GM21360 (cell line): ENCODE data around the gene CMTM4.
"Not testable (repeated sequence)": the region's sequence is repeated elsewhere in the genome, so short reads cannot be mapped to it uniquely, and the experiment has no call there.

ENCODE experiments used
- ATAC-seq: cut with Tn5 transposase; IDR thresholded peaks from one replicate; pipeline ENCODE4 v1.9.1; 2021; ENCODE audit warnings: mild to moderate bottlenecking, moderate library complexity; ENCODE audit not compliant: unreplicated experiment

CMTM4 gene

DNA sequence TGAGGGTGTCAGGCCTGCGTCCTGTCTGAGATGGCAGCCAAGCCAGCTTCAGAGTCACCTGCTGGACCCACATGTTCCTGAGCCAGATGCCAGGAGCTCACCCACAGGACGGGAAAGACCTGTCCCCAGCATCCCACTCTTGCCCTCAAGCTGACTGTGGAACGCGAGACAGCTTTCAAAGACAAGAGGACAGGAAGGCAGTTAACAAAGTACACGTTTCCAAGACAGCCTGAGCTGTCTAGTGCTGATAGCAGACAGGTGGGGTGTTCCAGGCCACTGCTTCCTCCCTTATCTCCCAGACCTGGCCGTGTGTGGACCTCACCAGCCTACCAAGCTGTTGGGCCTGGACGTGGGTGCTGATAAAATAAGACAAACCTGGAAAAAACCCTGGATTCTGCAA is 78.8 kb downstream of the CMTM4 start:
- ATAC-seq: no peak

DNA sequence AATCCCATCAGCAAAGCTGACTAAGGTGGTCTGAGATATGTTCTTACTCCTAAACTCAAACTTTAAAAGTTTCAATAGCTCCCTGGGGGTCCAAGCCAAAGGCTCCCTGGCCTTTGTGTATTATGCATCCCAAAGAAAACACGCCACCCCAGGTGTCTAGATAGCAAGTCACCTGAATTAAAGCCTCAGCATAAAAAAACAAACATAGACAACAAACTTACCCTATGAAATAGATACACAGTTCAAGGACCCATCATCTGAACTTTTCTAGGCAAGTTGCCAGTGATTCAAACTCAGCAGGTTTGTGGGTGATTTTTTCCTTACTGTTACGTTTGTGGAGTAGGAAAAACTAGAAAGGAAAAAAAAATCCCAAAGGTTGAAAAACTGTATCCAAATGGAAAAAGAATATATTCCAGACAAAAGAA is 79.5 kb downstream of the CMTM4 start:
- no peak for ATAC-seq

DNA sequence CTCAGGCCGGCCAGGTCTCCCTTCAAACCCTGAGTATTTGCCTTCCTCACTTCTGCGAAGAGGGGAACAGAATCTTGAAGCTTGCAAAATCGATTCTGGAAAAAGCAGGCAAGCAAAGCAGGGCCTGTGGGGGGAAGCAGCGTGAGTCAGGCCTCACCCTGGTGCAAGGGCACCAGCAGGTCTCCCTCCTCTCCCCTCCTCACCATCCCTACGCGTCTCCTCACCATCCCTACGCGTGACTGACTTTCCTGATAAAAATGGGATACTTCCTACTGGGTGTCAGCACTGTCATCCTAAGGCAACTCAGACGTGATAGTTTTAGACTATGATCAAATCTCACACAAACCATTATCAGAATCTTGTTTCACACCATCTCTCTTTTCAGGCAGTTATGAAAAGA is 80.0 kb downstream of the CMTM4 start:
- no peak for ATAC-seq

DNA sequence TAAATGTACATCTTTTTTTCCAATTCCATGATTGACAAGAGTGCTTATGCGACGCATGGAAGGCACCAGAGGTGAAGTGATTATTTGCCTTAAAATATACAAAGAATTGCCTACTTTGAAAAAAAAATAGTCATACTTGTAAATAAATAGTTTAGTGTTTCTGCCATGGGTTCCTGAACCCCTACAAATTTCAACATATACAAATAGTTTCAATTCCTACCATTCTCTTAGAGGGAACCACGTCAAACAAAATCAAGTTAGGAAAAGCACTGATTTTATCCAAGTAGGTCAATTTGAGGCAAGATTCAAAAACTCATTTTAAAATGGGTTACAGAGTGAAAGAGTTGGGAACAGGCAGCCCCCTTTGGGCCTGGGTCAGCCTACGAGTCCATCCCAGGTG is 80.4 kb downstream of the CMTM4 start:
- ATAC-seq: no peak

DNA sequence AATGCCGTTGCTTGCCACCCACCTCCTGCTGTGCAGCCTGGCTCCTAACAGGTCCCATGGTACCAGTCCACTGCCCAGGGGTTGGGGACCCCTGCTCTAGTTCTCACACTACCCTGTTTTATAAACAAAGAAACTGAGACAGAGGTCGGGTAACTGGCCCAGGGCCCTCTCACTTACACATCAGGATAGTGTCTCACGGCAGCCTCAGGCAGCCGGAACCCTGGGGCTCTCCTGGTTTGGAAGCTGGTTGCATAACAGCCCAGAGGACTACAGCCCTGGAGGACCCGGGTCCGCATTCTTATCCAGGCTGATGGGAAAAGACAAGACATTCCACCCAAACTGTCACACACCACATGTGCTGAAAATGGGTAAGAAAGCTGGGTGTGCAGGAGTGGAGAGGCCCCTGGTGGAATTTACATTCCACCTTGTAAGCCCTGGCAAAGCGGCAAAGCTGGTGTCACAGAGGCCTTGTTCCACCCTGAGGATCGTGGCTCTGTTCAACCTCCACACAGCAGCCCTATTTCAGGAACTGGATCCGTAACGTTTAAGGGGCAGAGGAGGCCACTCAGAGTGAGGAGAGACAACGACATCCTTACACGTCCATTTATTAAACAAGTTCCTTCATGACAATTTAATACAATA is 82.3 kb downstream of the CMTM4 start:
- ATAC-seq: no peak

DNA sequence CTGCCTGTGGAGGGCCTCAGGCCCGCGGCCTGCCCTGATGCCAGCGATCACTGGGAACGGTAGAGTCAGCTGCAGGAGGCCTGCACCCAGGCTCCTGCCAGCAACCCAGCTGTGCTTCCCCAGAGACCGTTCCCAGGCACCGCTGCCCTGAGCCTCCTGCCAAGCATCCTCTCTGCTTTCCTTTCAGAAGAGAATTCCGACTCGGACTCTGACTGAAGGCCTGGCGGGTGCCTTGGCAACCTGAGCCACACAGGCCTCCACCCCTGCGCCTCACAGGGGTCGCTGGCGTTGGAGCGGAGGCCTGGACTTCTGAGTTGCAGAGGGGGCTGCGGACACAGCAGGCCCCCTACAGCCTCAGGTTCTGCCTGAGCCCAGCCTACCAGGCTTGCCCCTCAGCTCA is 84.1 kb downstream of the CMTM4 start:
- ATAC-seq: no peak

DNA sequence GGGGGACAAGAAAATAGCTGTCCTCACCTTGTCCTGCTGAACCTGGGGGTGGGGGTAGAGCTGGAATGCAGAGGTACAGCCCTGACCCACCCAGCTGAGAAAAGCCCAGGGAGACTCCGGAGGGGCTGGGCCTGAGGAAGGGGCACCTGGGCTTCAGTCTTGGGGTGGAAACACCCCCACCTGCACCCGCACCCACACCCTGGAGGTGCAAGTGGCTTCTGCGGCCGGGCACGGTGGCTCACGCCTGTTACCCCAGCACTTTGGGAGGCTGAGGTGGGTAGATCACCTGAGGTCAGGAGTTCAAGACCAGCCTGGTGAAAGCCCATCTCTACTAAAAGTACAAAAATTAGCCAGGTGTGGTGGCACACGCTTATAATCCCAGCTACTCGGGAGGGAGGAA is 84.6 kb downstream of the CMTM4 start:
- not testable (repeated sequence) for ATAC-seq

DNA sequence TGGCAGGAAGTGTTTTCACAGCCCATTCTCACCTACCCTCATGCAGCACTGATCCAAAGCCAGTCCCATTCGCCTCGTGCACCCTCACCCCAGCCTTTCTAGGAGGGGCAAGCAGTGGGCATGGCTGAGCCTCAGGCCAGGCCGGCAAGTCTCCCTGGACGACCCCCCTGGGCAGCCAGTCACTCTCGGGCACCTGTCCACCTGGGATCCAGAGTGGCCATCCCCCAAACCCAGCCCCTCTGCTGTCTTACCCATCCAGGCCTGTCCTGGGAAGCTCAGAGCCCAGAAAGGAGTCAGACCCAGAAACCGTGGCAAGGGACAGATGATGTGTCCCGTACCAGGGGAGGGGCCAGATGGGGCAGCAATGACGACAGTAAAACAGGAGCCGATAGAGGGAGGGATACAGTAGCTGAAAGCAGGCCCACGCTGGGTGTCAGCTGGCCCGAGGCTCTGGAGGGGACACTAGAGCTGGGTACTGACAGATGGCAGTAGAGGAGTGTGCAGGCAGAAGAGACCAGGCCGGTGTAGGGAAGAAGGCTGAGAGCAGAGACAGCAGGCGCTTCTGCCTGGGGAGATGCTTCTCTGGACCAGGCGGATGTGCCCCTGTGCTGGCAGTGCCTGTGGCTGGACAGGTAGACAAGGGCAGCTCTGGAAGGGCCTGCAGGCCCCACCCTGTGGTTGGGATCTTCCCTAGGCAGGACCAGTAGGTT is 86.3 kb downstream of the CMTM4 start:
- ATAC-seq: no peak

DNA sequence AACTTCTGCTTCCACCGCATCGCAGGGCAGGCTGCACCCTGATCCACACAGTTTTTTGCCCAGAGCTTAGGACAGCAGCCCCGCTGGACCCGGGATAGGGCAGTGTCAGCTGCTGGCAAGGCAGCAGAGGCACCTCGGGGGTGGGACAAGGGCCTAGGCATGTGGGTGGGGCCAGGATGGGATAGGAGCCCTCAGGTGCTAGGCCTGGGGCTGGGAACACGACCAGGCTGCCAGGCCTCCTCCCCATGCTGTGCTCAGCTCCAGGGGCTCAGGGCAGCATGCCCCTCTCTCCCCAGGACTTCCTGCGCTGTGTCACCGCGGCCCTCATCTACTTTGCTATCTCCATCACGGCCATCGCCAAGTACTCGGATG is 87.4 kb downstream of the CMTM4 start:
- ATAC-seq: no peak

DNA sequence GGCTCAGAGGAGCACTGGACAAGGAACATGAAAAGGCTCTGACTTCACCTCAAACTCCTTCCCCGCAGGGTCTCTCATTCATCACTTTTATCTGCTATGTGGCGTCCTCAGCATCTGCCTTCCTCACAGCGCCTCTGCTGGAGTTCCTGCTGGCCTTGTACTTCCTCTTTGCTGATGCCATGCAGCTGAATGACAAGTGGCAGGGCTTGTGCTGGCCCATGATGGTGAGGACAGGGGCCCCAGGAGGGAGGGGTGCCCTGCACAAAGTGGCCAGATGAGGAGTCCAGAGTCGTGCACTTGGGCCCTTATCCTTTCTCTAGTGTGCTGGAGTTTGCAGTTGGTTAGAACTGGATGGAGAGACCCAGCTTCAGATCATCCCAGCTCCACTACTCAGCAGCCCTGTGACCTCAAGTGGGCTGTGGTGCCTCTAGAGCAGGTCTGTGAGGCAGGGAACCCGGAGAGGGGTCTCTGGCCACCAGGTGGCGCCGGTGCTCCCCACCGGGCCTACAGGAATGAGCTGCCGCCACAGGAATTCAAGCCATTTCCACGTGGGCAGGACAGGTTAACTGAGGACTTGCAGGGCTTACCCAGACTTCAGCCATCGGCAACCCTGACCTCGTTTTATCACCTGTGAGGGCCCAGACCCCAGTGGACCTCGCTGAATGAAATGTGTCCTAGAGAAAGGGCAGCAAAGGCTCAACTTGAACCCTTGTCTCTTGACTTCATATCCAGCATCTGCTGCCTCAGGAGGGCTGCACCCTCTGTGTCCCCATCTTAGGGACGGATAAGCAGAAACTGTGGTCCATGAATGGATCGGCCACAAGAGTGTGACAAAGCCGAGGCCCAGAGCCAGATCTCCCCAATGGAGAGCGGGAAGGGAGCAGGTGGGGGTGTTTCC is 88.1 kb downstream of the CMTM4 start:
- ATAC-seq: peak; percentile 37

DNA sequence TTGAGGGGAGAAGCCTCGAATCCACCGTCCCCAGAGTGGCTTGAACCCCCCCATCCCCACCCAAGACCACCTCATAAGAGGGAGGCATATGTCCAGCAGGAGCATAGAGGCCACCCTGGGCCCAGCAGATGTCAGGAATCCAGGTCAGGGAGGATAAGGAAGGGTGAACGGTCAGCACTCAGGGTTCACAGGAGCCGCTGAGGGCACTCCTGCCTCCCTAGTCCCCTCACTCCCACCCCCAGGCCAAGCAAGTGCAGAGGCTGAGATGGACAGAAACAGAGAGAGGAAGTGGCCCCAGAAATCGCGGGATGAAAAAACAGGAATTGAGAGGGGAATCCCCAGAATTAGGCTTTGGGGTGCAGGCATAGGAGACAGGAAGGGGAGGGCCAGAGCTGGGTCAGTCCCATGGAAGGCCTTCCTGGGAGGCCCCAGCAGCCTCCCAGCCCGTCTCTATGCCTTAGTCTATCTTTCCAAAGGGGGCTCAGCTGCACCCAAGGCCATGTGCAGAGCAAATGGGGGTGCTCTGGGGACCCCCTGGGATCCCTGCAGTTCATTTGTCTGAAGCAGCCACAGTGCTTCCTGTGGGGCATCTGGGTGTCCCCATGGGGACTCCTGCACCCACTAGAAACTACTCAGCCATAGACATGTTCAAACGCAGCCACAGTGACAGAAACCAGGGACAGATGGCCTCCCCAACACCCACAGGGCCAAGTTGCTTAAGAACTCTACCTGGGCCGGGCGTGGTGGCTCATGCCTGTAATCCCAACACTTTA is 90.4 kb downstream of the CMTM4 start:
- peak; percentile 34 for ATAC-seq

DNA sequence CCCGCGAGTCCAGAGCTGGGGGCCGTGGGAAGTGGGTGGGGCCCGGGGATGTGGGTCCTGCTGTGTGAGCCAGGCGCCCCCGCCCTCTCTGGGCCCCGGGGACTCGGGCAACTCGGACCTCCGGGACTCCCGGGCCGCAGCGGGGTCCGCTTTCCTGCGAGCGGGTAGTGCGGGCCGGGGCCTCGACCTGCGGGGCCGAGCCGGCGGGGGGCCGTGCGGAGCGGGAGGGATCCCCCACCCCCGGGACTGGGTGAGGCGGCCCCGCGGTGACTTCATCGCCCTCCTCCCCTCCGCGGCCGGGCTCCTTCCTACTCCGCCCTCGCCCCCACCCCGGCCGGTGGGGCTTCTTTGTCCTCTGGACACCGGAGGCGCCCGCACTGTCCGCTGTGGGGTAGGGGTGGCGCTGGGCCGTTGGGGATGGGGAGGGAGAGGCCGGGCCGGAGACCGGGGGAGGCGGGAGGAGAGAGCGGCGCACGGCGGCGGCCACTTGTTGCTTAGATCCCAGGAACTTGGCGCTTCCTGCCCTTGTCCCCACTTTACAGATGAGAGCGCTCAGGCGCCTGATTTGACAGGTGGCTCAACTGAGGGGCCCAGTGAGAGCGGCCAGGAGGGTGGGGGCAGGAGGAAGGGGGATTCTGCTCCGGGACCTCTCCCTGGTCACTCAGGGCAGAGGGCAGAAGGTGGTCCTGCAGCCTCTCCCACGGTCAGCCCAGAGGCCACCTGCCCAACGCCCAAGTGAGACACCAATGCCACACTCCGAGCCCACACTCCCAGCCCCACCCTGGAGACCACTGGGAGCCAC is 91.2 kb downstream of the CMTM4 start:
- ATAC-seq: no peak

DNA sequence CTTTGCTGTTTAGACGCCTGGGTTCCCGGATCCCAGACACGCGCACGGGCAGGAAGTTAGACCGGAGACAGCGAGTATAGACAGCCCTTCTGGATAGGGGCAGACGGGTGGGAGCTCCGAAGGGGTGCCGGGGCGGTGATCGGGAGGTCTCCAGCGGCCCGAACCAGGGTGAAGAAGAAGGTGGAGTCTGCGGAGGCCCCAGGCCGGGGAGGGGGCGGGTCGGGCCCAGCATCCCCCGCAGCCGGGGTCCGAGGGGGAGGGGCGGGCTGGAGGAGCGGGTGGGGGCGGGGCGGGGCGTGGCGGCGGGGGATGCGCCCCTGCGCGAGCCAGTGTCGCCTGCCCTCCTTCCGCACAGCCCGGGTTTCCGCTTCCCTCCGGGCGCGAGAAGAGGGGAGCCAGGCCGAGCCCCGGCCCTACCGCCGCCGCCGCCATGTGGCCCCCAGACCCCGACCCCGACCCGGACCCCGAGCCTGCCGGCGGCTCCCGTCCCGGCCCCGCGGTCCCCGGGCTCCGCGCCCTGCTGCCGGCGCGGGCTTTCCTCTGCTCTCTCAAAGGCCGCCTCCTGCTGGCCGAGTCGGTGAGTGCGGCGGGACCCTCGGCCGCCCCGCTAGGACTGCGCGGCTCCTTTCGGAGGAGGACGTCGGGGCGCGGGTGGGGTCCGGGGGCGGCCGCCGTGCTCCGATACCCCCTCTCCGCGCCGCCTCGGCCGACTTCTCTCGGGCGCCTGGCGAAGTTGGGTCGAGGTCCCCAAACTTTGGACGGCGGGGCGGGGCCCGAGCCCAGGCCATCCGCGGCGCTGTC is 92.0 kb downstream of the CMTM4 start, which contains the start of gene CMTM3:
Gene CMTM3, plus strand, starts transcription at position 329 of the 801 bp plus-strand sequence. Its CDS starts 102 bp downstream, at position 431.
- no peak for ATAC-seq

DNA sequence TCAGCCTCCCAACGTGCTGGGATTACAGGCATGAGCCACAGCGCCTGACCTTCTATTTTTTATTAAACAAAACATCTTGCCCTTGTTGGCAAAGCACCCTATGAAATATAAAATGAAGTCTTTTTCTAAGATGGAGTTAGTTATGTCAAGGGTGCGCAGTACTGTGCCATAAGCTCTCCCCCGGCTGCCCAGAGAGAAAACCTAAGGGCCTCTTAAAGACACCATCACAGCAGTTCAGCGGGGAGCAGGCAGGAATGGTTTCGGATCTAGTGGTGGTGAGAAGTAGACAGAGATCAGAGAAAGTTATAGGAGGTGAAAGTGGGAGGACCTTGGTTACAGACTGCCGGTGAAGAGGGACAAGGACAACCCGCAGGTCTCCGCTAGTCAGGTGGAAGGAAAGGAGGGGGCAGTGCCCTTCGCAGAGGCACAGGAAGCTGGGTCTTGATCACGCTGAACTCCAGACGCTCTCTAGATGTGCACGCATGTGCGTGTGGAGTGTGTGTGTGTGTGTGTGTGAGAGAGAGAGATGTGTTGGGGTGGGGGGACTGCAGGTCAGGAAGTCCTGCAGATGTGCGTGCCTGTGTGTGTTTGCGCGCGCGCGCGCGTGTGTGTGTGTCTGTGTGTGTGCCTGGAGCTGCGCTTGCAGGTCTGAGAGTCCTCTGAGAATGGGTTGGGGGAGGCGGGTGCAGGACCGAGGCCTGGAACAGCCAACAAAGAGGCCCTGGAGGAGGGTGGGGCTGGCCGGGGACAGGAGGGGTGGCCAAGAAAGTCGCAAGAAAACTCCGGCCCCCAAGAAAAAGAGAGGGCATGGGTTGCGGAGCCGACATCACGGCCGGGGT is 92.8 kb downstream of the CMTM4 start:
- no peak for ATAC-seq

DNA sequence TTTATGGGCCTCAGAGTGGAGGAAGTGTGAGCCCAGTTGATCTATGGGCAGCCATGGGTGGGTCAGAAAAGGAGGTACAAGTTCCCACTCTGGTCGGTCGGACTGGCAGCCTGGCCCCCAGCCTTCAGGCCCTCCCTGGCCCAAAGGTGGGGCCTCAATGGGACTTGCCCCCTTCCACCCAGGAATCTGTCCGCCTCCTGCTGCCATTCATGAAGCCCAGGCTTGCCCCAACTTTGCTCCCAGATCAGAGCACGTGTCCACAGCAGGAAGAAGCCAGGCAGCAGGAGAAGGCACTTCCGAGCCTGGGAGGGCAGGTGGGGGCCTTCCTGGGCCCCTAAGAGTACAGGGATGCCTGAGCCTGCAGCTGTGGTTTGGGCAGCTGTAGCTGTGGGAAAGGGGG is 95.1 kb downstream of the CMTM4 start:
- no peak for ATAC-seq

DNA sequence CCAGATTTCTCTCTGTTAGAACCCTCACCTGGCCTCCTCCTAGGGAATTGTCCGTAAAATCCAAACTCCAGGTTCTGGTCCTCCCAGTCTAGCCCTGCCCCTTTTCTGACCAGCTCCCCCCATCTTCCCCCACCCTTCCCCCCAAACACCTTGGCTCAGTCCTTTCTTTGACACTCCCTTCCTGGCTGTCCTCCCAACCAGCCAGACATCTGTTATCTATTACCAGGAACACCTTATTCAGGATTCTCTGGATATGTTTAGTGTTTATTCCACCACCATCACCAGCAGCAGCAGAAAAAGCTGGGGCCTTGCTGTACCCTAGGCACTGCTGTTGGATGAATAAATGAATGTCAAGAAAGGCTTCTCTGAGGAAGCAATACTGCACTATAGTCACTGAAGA is 96.1 kb downstream of the CMTM4 start:
- no peak for ATAC-seq

DNA sequence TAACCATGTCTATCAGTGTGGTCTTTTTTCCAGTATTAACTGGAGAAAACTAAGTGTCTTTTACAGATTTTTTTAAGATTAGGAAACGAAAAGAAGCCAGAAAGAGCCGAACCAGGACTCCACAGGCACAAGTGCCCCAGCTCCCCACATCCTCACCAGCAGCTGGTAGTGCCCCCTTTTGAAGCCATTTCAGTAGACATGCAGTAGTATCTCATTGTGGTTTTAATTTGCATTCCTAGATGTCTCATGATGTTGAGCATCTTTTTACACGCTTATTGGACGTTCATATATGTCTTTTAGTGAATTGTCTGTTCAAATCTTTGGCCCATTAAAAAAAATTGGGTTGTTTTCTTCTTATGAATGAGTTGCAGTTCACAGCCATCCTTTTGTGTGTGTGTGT is 96.8 kb downstream of the CMTM4 start:
- no peak for ATAC-seq

DNA sequence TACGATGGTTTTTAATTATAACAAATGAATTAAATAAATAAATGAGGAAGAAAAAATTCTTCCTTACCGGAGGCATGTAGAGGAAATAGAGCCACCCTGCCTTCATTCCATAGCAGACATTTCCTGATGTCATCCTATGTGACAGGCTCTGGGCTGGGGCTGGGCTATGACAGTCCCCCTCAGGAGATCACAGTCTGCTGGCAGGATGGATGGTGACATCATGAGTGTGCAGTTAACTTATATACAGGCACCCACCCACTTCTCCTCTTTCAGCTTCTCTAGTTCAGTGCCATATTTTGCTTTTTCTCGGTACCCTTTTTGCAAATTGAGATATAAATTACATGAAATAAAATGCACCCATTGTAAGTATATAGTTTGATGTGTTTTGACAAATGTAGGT is 98.4 kb downstream of the CMTM4 start:
- no peak for ATAC-seq
